Trophoblast cell (in vitro differentiated cells and primary cell): ENCODE data around the gene FAP.

Experiments
- DNase-seq, 2 donors: peaks; one replicate each; pipeline ENCODE4 v3.0.0-alpha.2; 2016
- H2AFZ ChIP-seq: 2 replicates; pipeline ENCODE4 v1.6.1; 2013; ENCODE audit warnings: low read length, moderate library complexity, mild to moderate bottlenecking; ENCODE audit not compliant: insufficient read depth, poor library complexity
- H2AK5ac ChIP-seq: 2 replicates; pipeline ENCODE4 v1.6.1; 2013; ENCODE audit warnings: mild to moderate bottlenecking, low read length
- H2BK120ac ChIP-seq: 2 replicates; pipeline ENCODE4 v1.6.1; 2013; ENCODE audit warnings: low read length, mild to moderate bottlenecking, moderate library complexity; ENCODE audit not compliant: insufficient read depth, poor library complexity
- H2BK12ac ChIP-seq: 2 replicates; pipeline ENCODE4 v1.6.1; 2013; ENCODE audit warnings: mild to moderate bottlenecking, low read length, moderate library complexity
- H2BK5ac ChIP-seq: 2 replicates; pipeline ENCODE4 v1.6.1; 2013; ENCODE audit warnings: low read length, low read depth, moderate library complexity, mild to moderate bottlenecking; ENCODE audit not compliant: poor library complexity
- H3K14ac ChIP-seq: 2 replicates; pipeline ENCODE4 v1.6.1; 2013; ENCODE audit warnings: mild to moderate bottlenecking, low read length
- H3K18ac ChIP-seq: 2 replicates; pipeline ENCODE4 v1.6.1; 2013; ENCODE audit warnings: mild to moderate bottlenecking, low read length
- H3K23ac ChIP-seq: 2 replicates; pipeline ENCODE4 v1.6.1; 2013; ENCODE audit warnings: low read length
- H3K27ac ChIP-seq: 2 replicates; pipeline ENCODE4 v1.5.1; 2013; ENCODE audit warnings: low read depth, mild to moderate bottlenecking, inconsistent platforms, low read length, moderate library complexity
- H3K27me3 ChIP-seq: 2 replicates; pipeline ENCODE4 v1.6.1; 2013; ENCODE audit warnings: inconsistent platforms, mild to moderate bottlenecking, low read length, moderate library complexity; ENCODE audit not compliant: insufficient read depth
- H3K36me3 ChIP-seq, 2 experiments: 1 replicate in 1 of 2; 2 replicates in 1 of 2; pipeline ENCODE4 v1.6.1; 2013; ENCODE audit warnings: low read length in 2 of 2, mild to moderate bottlenecking in 2 of 2, moderate library complexity in 1 of 2; ENCODE audit not compliant: insufficient read depth in 2 of 2, control insufficient read depth in 1 of 2
- H3K4ac ChIP-seq: 2 replicates; pipeline ENCODE4 v1.6.1; 2013; ENCODE audit warnings: low read depth, mild to moderate bottlenecking, low read length, moderate library complexity
- H3K4me1 ChIP-seq, 2 experiments: 1 replicate in 1 of 2; 2 replicates in 1 of 2; pipeline ENCODE4 v1.6.1; 2013; ENCODE audit warnings: low read length in 2 of 2, mild to moderate bottlenecking in 2 of 2, moderate library complexity in 1 of 2; ENCODE audit not compliant: insufficient read depth in 2 of 2, control insufficient read depth in 1 of 2
- H3K4me2 ChIP-seq: 2 replicates; pipeline ENCODE4 v1.6.1; 2013; ENCODE audit warnings: inconsistent platforms, mild to moderate bottlenecking, low read length, moderate library complexity
- H3K4me3 ChIP-seq: 2 replicates; pipeline ENCODE4 v1.5.1; 2013; ENCODE audit warnings: mild to moderate bottlenecking, low read depth, low read length, inconsistent platforms
- H3K79me1 ChIP-seq: one replicate; pipeline ENCODE4 v1.6.1; 2013; ENCODE audit warnings: low read length
- H3K79me2 ChIP-seq: 2 replicates; pipeline ENCODE4 v1.6.1; 2013; ENCODE audit warnings: low read length, mild to moderate bottlenecking; ENCODE audit not compliant: control insufficient read depth, insufficient read depth, poor library complexity
- H3K9ac ChIP-seq: 2 replicates; pipeline ENCODE4 v1.6.1; 2013; ENCODE audit warnings: mild to moderate bottlenecking, low read length
- H3K9me3 ChIP-seq: 2 replicates; pipeline ENCODE4 v1.6.1; 2013; ENCODE audit warnings: low read depth, mild to moderate bottlenecking, control low read depth, inconsistent platforms, low read length; ENCODE audit not compliant: insufficient read depth
- H4K12ac ChIP-seq: 2 replicates; pipeline ENCODE4 v1.6.1; 2013; ENCODE audit warnings: low read depth, mild to moderate bottlenecking, low read length, moderate library complexity
- H4K8ac ChIP-seq: 2 replicates; pipeline ENCODE4 v1.6.1; 2013; ENCODE audit warnings: low read depth, mild to moderate bottlenecking, low read length, moderate library complexity
- H4K91ac ChIP-seq: one replicate; pipeline ENCODE4 v1.6.1; 2013; ENCODE audit warnings: low read depth, mild to moderate bottlenecking, low read length, moderate library complexity
- WGBS: extraction: QIAGEN DNeasy Blood & Tissue Kit; methylation state at CpG from one replicate; pipeline ENCODE4 v1.1.7; 2013; ENCODE audit warnings: missing lambda C conversion rate; ENCODE audit not compliant: insufficient read length, insufficient coverage; ENCODE audit errors: extremely low coverage; 5-methylcytosine and 5-hydroxymethylcytosine counted together

The FAP gene

GRCh38 chr2:162257425-162257824 lies 14.2 kb upstream of the FAP start:
- no peak overlapping the region for H2AFZ ChIP-seq
- no peak overlapping the region for H2BK5ac ChIP-seq
- H3K9ac ChIP-seq: no peak overlapping the region
- no peak overlapping the region for H2AK5ac ChIP-seq
- no peak for DNase-seq
- no peak overlapping the region for H3K18ac ChIP-seq
- no peaks in the 10 kb centered on the region for H3K27me3 ChIP-seq
- no peak overlapping the region for H3K4me3 ChIP-seq
- H3K23ac ChIP-seq: no peak overlapping the region
- no peaks in the 10 kb centered on the region for H3K36me3 ChIP-seq
- H3K9me3 ChIP-seq: peaks cover 1% of the 10 kb centered on the region
- no peak overlapping the region for H4K91ac ChIP-seq
- no peak overlapping the region for H2BK120ac ChIP-seq
- H3K4me2 ChIP-seq: no peak overlapping the region
- no peaks in the 10 kb centered on the region for H3K79me2 ChIP-seq
- no peak overlapping the region for H3K27ac ChIP-seq
- no peak overlapping the region for H4K12ac ChIP-seq
- no peak overlapping the region for H2BK12ac ChIP-seq
- no peak overlapping the region for H3K4ac ChIP-seq
- H3K79me1 ChIP-seq: peaks cover 8% of the 10 kb centered on the region
- peaks cover 4% of the 10 kb centered on the region in 2 experiments for H3K4me1 ChIP-seq
- no CpG with 5 or more reads among the region's 1 CpG for WGBS
- no peak overlapping the region for H4K8ac ChIP-seq
- no peak overlapping the region for H3K14ac ChIP-seq

GRCh38 chr2:162256591-162256991 lies 13.3 kb upstream of the FAP start:
- H3K9me3 ChIP-seq: peaks cover 1% of the 10 kb centered on the region
- no peak overlapping the region for H2AK5ac ChIP-seq
- H3K79me1 ChIP-seq: peaks cover 7% of the 10 kb centered on the region
- H3K27ac ChIP-seq: no peak overlapping the region
- H3K18ac ChIP-seq: no peak overlapping the region
- H2BK120ac ChIP-seq: no peak overlapping the region
- H4K12ac ChIP-seq: no peak overlapping the region
- WGBS: no CpG with 5 or more reads among the region's 2 CpGs
- H2BK5ac ChIP-seq: no peak overlapping the region
- no peak overlapping the region for H3K4me3 ChIP-seq
- H3K4me1 ChIP-seq: peaks cover 3% of the 10 kb centered on the region in 2 experiments
- H2AFZ ChIP-seq: no peak overlapping the region
- H4K8ac ChIP-seq: no peak overlapping the region
- H3K4me2 ChIP-seq: no peak overlapping the region
- no peak overlapping the region for H3K14ac ChIP-seq
- no peak overlapping the region for H3K4ac ChIP-seq
- no peaks in the 10 kb centered on the region for H3K27me3 ChIP-seq
- H3K23ac ChIP-seq: no peak overlapping the region
- no peak overlapping the region for H3K9ac ChIP-seq
- H3K36me3 ChIP-seq: no peaks in the 10 kb centered on the region
- no peak overlapping the region for H2BK12ac ChIP-seq
- H4K91ac ChIP-seq: no peak overlapping the region
- DNase-seq: no peak
- H3K79me2 ChIP-seq: no peaks in the 10 kb centered on the region

DNA sequence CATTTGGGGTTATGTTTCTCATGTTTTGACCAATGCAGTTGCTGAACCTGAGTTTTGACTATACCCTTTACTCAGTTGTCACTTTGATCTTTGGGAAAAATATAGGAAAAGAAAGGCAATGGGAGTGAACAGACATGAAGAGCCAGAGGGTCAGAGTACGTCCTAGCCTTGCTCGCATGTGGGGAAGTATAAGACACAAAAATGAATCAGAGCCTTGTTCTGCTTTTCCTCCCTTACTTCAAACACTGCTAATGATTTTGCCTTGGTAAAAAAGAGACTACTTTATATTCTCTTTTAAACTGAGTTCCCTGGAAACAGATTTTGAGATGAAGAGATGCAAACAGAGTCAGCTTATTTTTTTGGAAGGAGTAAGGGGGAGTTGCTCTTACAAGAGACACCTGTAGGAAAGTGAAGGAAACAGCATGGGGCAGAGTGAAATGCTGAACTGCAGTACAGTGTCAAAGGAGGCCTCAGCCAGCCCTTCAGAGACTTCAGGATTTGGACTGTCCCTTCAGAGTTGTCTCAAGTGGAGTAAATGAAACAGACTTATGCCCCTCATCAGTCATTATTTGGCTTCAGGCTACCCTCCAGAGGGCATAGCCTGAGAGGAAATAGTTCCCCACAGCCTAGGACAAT lies 11.1 kb upstream of the FAP start:
- no peak overlapping the region for H4K12ac ChIP-seq
- H2BK120ac ChIP-seq: no peak overlapping the region
- no peaks in the 10 kb centered on the region for H3K36me3 ChIP-seq
- H3K79me2 ChIP-seq: no peaks in the 10 kb centered on the region
- H3K4me3 ChIP-seq: no peak overlapping the region
- H3K27me3 ChIP-seq: no peaks in the 10 kb centered on the region
- H2BK12ac ChIP-seq: no peak overlapping the region
- no peak overlapping the region for H3K18ac ChIP-seq
- H3K4me2 ChIP-seq: no peak overlapping the region
- no peak for DNase-seq
- no peak overlapping the region for H3K14ac ChIP-seq
- no peak overlapping the region for H3K9ac ChIP-seq
- no CpG with 5 or more reads among the region's 2 CpGs for WGBS
- no peak overlapping the region for H2AFZ ChIP-seq
- no peak overlapping the region for H2BK5ac ChIP-seq
- H3K27ac ChIP-seq: no peak overlapping the region
- no peak overlapping the region for H3K4ac ChIP-seq
- H3K4me1 ChIP-seq: no peaks in the 10 kb centered on the region
- H2AK5ac ChIP-seq: no peak overlapping the region
- H3K79me1 ChIP-seq: peaks cover 6% of the 10 kb centered on the region
- no peak overlapping the region for H4K8ac ChIP-seq
- H3K23ac ChIP-seq: no peak overlapping the region
- H3K9me3 ChIP-seq: peaks cover 1% of the 10 kb centered on the region
- no peak overlapping the region for H4K91ac ChIP-seq

DNA sequence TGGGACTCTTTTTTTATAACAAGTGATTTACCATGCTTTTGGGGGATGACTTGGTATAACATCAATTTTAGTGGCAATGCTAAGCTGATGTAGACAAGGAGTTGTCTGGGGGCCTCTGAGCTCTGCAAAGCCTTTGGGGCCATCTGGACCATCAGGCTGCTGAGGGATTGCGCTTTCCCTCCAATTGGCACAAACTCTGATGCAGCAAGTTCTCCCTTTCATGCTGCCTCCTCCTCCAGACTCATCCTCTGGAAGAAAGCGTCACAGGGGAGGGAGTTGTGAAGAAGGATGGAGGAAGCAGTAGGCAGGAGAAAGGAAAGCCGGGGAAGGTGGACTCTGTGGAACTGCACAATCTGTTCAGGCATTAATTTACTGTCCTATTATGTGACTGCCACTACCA lies 10.2 kb upstream of the FAP start:
- DNase-seq: no peak
- H2BK5ac ChIP-seq: no peak overlapping the region
- H3K4me2 ChIP-seq: no peak overlapping the region
- no peak overlapping the region for H3K4ac ChIP-seq
- no peak overlapping the region for H2BK120ac ChIP-seq
- H4K91ac ChIP-seq: no peak overlapping the region
- no peak overlapping the region for H2AK5ac ChIP-seq
- no peak overlapping the region for H2AFZ ChIP-seq
- no CpG with 5 or more reads among the region's 3 CpGs for WGBS
- no peak overlapping the region for H4K12ac ChIP-seq
- H3K18ac ChIP-seq: no peak overlapping the region
- H3K27me3 ChIP-seq: no peaks in the 10 kb centered on the region
- H3K79me2 ChIP-seq: no peaks in the 10 kb centered on the region
- H3K36me3 ChIP-seq: no peaks in the 10 kb centered on the region
- no peak overlapping the region for H3K23ac ChIP-seq
- H3K9me3 ChIP-seq: peaks cover 1% of the 10 kb centered on the region
- no peak overlapping the region for H3K14ac ChIP-seq
- no peak overlapping the region for H3K4me3 ChIP-seq
- H3K9ac ChIP-seq: no peak overlapping the region
- H3K79me1 ChIP-seq: peaks cover 6% of the 10 kb centered on the region
- H4K8ac ChIP-seq: no peak overlapping the region
- H3K27ac ChIP-seq: no peak overlapping the region
- H2BK12ac ChIP-seq: no peak overlapping the region
- no peaks in the 10 kb centered on the region for H3K4me1 ChIP-seq
